ENCODE results near the gene RINL. TPM values are rescaled to one million over a fixed set of nuclear protein-coding genes. Genes with fewer than 3 reads are reported as not detected.

The RINL gene
- total and polyA plus RNA-seq, 2 of the 8 experiments (the other 6 are each of a cell fraction or from before 2014, with no cell fraction given): 11.1 to 11.9 TPM

DNA sequence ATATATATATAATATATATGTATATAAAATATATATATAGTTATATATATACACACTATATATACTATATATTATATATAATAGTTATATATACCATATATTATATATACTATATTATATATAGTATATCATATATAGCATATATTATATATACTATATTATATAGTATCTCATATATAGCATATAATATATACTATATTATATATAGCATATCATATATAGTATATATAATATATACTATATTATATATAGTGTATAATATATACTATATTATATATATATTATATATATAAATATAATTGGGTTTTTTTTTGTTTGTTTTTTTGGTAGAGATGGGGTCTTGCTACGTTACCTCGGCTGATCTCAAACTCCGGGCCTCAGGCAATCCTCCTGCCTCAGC, 16.7 kb downstream of the RINL start:
- no peak overlapping the region for H2BK120ac ChIP-seq (replicated peaks; ENCODE audit: low read depth, low read length)
- H3K27ac ChIP-seq (ENCODE audit: low read depth, low read length): no peak overlapping the region
- H2BK20ac ChIP-seq (ENCODE audit: low read length): no peak overlapping the region
- no peaks in the 10 kb centered on the region for H3K79me1 ChIP-seq (ENCODE audit: low read depth, low read length)
- no peak overlapping the region for H2BK5ac ChIP-seq (ENCODE audit: low read depth, low read length)
- ChIA-PET POLR2A (ENCODE audit: partially characterized antibody) (interaction anchor here (0.6 to 4.1 kb wide), 6 partner anchors 8 to 109 kb away, joined by 3 to 14 read pairs (median 3); partner anchors contain the start of genes HNRNPL, MRPS12 and SARS2), CTCF (ENCODE audit: partially characterized antibody) (interaction anchor here (0.9 to 1.6 kb wide), 3 partner anchors 7 to 26 kb away, joined by 3 to 7 read pairs (median 3); partner anchors contain the start of gene HNRNPL)
- no peak overlapping the region for H4K5ac ChIP-seq (ENCODE audit: insufficient read length, low read depth, low read length)
- no peak overlapping the region for H2AFZ ChIP-seq (ENCODE audit: low read length)
- no peak overlapping the region for H4K91ac ChIP-seq (replicated peaks; ENCODE audit: insufficient read length, low read length)
- 93% methylated on average over 3 of the region's 3 CpGs; no CpG with 5 or more reads in 1 of the 2 experiments for WGBS, 2 experiments (ENCODE audit: extremely low coverage in 1 of 2, insufficient coverage in 1 of 2, insufficient read length in 1 of 2, insufficient replicate concordance in 2 of 2, low coverage in 1 of 2, low lambda C conversion rate in 2 of 2, missing lambda C conversion rate in 1 of 2)
- DNase-seq (ENCODE audit: low read depth in 1 of 2, low spot score in 2 of 2): no peak
- no peaks in the 10 kb centered on the region for H3K36me3 ChIP-seq (ENCODE audit: control insufficient read depth in 2 of 4, insufficient read depth in 4 of 4, low read length in 3 of 4)
- no peaks in the 10 kb centered on the region; the same call in 1 of the 2 replicates for H3K23me2 ChIP-seq (ENCODE audit: low read depth, low read length)
- H2BK12ac ChIP-seq (ENCODE audit: low read depth, low read length): no peak overlapping the region
- H3K4ac ChIP-seq (replicated peaks; ENCODE audit: insufficient read length, low read depth, low read length): no peak overlapping the region
- H3K23ac ChIP-seq (ENCODE audit: insufficient read length): no peak overlapping the region
- H3K56ac ChIP-seq (replicated peaks; ENCODE audit: insufficient read length, low read depth, low read length): no peak overlapping the region
- H3K4me2 ChIP-seq (ENCODE audit: insufficient read depth in 1 of 2, low read depth in 2 of 2, low read length in 2 of 2): no peak overlapping the region
- FAIRE-seq: no peak
- H3K9me3 ChIP-seq (ENCODE audit: insufficient read depth in 2 of 2, low read depth in 1 of 2, low read length in 1 of 2): peaks cover 0 to 2% of the 10 kb centered on the region in 2 experiments; a peak in 1 of 4 replicates
- H2AK5ac ChIP-seq (ENCODE audit: low read depth, low read length): no peak overlapping the region
- no peaks in the 10 kb centered on the region for H3K79me2 ChIP-seq (ENCODE audit: control insufficient read depth in 1 of 2, insufficient read depth in 2 of 2, low read length in 2 of 2)
- H3K27me3 ChIP-seq (replicated peaks in 1 of 4; ENCODE audit: control insufficient read depth in 3 of 4, extremely low read depth in 1 of 4, insufficient read depth in 3 of 4, low read length in 3 of 4): no peaks in the 10 kb centered on the region; a peak in 1 of 7 replicates
- no peak overlapping the region for H3K14ac ChIP-seq (ENCODE audit: insufficient read length)
- no peaks in the 10 kb centered on the region for H3K4me1 ChIP-seq (replicated peaks in 1 of 4; ENCODE audit: control insufficient read depth in 3 of 4, insufficient read depth in 4 of 4, low read length in 3 of 4)
- H2BK15ac ChIP-seq (ENCODE audit: low read length): no peak overlapping the region
- no peak overlapping the region for H3K4me3 ChIP-seq (ENCODE audit: extremely low read depth in 1 of 4, insufficient read depth in 2 of 4, low read depth in 3 of 4, low read length in 4 of 4)
- no peak overlapping the region for H3K18ac ChIP-seq (ENCODE audit: extremely low read depth, low read length)
- H4K8ac ChIP-seq (ENCODE audit: extremely low read depth, insufficient read depth, low read length): no peak overlapping the region
- H4K20me1 ChIP-seq (replicated peaks in 1 of 2; ENCODE audit: control insufficient read depth in 1 of 2, insufficient read depth in 2 of 2, low read length in 2 of 2): no peaks in the 10 kb centered on the region
- no peak overlapping the region for H3K9ac ChIP-seq (replicated peaks in 1 of 4; ENCODE audit: extremely low read depth in 1 of 4, low read depth in 3 of 4, low read length in 3 of 4)
- TF ChIP-seq TEAD4 (IDR thresholded peaks at IDR 0.05; ENCODE audit: low read depth, low read length): no peak
- no peak for TF ChIP-seq KDM4A (IDR thresholded peaks at IDR 0.05; ENCODE audit: low read depth, low read length, severe bottlenecking)
- TF ChIP-seq BCL11A (IDR thresholded peaks at IDR 0.05; ENCODE audit: low read depth in 2 of 2, low read length in 2 of 2): no peak
- no peak for TF ChIP-seq RNF2 (IDR thresholded peaks at IDR 0.05; ENCODE audit: borderline replicate concordance, low read depth, low read length, missing control alignments, poor library complexity, severe bottlenecking)
- no peak for TF ChIP-seq RFX5 (IDR thresholded peaks at IDR 0.05; ENCODE audit: borderline replicate concordance, low read depth, low read length)
- no peak for TF ChIP-seq EP300 (IDR thresholded peaks at IDR 0.05; ENCODE audit: borderline replicate concordance in 1 of 2, low read depth in 2 of 2, low read length in 2 of 2)
- TF ChIP-seq CBX5 (IDR thresholded peaks at IDR 0.05; ENCODE audit: low read depth, low read length): no peak
- no peak for TF ChIP-seq ASH2L (IDR thresholded peaks at IDR 0.05; ENCODE audit: low read length)
- TF ChIP-seq GABPA (IDR thresholded peaks at IDR 0.05; ENCODE audit: borderline replicate concordance, insufficient read depth, low read length): no peak
- no peak for TF ChIP-seq SRF (IDR thresholded peaks at IDR 0.05; ENCODE audit: low read depth, low read length)
- no peak for TF ChIP-seq CREB1 (IDR thresholded peaks at IDR 0.05)
- no peak for TF ChIP-seq NRF1 (IDR thresholded peaks at IDR 0.05; ENCODE audit: low read depth, low read length)
- no peak for TF ChIP-seq JUND (IDR thresholded peaks at IDR 0.05; ENCODE audit: low read length)
- TF ChIP-seq, protein P1, sequence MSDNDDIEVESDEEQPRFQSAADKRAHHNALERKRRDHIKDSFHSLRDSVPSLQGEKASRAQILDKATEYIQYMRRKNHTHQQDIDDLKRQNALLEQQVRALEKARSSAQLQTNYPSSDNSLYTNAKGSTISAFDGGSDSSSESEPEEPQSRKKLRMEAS (IDR thresholded peaks at IDR 0.05): no peak

Data from H1 (cell line).